GM18909 (cell line): ENCODE measurements around the gene CCDC138.

Experiments used
- ATAC-seq: cut with Tn5 transposase; IDR thresholded peaks from one replicate; pipeline ENCODE4 v1.9.1; 2021; ENCODE audit warnings: mild to moderate bottlenecking; ENCODE audit not compliant: unreplicated experiment, poor library complexity

Gene CCDC138

DNA sequence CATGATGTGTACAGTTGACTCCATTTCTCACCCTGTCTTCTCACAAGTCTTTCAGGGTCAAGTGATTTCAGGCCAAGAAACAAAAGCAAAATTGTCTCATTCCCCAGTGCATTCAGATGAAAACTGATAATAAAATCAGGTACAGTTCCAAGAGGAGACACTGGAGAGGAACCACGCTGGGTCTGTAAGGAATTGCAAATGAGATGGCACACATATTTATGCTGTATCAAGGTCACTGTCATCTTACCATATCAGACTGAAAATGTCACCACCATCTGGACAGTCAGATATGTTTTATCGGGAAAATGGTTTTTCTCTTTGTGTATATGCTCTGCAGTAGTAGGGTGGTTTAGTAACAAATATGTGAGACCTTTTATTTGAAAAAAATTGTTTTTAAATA, 91.7 kb downstream of the CCDC138 start:
- no peak for ATAC-seq

DNA sequence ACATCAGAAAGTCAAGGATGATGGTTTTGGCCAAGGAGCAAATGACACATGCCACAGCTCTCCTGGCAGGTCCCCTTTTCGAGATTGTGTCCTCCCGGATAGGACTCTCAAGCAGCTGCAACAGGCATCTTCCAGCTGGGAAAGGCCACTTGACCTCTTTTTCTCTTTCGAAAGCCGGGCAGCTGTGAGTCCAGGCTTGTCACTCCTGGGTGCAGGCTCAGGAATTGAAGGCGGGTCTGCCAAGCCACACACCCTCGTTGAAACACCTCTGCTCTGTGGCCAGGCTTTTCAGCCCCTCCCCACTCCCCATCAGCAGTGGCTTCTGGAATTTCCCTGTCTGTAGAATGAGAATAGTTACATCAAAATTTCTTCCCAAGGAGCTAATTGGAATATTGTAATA, 98.0 kb downstream of the CCDC138 start:
- no peak for ATAC-seq

DNA sequence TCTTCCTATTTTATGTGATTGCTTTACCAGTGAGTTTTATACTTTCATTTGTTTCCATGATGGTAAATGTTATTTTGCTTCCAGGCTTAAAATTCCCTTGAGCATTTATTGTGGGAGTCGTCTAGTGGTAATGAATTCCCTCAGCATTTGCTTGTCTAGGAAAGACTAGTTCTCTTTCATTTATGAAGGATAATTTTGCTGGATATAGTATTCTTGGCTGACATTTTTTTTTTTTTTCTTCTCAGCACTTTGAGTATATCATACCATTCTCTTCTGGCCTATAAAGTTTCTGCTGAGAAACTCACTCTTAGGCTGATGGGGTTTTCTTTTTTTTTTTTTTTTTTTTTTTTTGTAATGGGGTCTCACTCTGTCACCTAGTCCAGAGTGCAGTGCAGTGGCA, 103.3 kb downstream of the CCDC138 start:
- no peak for ATAC-seq

DNA sequence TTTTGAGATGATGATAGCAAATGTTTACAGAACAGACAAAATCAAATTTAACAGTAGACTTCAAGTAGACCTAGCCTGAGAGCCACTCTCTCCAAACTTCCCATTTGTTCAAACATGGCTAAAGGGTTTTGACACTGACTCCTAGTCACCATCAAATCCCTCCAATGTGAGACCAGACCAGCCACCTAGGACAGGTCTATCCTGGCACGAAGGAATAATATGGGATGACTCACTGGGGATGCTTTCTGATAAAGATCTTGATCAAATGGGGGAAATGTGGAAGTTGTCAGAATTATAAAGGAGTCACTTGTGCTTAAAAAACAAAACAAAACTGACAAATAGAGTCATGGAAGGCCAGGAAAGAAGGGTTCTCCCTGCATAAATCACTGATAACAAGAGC, 106.7 kb downstream of the CCDC138 start:
- ATAC-seq: no peak

DNA sequence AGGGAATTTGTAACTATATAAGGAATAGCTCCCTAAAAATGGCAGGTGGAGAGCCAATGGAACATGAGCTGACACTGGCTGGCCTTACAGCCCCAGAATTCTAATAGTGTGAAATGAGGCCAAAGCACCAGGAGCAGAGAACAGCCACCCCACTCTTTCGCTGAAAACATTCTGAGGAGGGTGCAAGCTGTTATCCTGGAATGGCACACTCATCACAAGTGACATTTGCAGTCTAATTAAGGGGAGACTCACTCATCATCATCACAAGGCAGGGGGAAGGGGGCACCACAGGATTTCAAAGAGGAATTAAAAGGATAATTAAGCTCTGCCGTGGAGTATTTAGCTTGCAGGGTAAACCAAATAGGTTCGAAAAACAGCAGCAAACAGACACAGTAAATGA, 108.2 kb downstream of the CCDC138 start:
- ATAC-seq: no peak

DNA sequence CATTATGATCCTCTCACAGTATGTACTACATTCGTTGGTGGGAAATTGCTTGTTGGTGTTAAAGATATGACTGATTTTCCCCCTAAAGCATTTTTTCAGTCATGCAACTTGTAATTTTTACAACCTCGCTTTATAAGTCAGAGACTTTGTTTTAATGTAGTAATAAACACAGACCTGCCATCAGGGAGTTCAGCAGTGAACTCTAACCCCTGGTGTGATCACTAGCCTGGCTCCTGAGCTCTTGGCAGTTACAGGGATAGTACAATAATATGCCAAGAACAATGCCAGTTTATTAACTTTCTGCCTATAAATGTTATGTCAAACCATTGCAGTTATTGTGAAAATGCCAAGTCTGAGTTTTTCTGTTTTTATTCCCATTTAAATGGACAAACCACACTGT, 108.6 kb downstream of the CCDC138 start:
- no peak for ATAC-seq

DNA sequence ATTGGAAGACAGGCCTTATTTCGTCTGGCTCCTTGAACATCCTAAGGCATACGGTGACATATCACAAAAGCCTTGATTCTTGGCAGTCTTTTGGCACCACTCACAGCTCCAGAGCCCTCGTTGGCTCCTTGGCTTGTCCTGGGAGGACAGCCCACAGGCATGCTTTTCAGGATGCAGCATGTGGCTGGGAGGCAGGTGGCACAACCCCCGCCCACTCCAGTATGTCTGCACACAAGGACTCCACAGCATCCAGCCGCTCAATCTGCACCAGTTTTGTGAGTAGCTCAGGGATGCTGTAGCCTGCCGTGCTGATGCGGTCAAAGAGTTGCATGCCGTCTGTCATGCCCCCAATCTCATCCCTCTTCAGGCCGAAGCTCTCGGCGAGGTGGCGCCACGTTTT, 110.2 kb downstream of the CCDC138 start:
- no peak for ATAC-seq

DNA sequence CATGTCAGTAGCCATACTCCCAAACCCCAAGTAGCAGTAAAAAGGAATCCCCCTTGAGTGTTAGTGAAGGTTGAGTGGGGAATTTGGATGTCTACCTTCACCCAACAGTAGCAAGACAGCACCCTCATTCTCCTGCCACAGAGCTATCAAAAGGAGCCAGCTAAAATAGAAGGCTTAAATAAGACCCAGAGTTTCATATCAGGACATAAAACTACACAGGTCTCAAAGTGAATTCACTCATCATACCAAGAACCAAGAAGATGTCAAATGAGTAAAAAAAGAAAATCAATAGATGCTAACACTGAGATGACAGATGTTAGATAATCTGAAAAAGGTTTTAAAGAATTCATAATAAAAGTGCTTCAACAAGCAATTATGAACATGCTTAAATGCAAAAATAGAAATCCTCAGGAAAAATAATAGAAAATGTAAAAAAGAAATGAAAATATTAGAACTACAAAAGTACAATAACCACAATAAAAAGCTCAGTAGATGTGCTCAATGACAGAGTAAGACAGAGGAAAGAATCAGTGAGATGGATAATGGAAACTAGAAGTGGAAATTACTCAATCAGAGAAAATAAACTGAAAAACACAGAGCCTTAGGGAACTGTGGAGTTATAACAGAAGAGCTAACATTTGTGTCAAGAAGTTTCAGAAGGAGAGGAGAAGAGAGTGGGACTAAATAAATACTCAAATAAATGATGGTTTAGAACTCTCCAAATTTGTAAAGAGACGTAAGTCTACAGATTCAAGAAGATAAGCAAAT, 111.9 kb downstream of the CCDC138 start:
- ATAC-seq: no peak

DNA sequence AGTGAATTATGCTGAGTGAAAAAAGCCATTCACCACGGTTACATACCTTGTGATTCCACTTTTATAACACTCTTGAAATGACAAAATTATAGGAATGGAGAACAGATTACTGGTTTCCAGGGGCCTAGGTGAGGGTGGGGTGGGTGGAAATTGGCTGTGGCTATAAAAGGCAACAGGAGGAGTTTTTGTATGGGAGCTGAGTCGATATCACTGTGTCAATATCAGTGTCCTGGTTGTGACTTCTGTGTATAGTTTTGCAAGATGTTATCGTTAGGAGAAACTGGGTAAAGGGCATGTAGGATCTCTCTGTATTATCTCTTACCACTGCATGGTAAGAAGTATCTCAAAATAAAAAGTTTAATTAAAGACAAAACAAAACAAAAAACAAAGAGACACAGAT, 118.1 kb downstream of the CCDC138 start:
- no peak for ATAC-seq

DNA sequence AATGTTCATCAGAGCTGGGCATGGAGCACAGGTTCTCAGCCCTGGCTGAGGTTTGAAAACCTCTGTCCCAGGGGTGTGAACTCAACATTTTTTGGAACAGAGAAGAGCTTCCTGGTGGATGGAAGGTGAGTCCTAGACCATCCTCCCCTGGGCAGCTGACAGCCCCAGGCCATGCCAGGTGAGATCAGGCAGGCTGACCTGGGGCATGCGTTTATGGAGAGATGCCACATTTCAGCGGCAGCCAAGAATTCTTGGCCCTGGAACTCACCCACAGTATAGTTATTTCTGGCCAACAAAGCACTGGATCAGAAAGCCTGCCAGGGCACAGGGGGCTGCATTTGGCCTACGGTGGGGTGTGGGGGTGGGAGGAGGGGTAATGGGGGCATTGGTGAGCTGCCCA, 118.6 kb downstream of the CCDC138 start:
- ATAC-seq: no peak

DNA sequence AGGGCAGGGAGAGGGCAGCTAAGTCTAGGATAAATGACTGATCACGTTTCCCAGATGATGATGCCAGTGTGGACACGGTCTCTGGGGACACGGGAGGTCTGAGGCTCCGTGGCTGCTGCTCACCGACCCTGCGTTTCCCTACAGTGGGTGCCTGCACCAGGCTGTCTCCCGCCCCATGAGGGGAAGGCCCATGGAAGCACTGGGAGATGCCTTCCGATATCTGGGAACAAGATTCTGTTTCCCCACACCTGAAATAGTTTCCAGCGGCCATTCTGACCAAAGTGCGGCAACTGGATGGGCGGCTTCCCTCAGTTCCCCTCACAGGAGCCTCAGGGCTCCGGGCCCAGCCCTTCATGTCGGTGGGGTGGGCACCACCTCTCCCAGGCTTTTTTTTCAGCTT, 119.3 kb downstream of the CCDC138 start:
- ATAC-seq: no peak

DNA sequence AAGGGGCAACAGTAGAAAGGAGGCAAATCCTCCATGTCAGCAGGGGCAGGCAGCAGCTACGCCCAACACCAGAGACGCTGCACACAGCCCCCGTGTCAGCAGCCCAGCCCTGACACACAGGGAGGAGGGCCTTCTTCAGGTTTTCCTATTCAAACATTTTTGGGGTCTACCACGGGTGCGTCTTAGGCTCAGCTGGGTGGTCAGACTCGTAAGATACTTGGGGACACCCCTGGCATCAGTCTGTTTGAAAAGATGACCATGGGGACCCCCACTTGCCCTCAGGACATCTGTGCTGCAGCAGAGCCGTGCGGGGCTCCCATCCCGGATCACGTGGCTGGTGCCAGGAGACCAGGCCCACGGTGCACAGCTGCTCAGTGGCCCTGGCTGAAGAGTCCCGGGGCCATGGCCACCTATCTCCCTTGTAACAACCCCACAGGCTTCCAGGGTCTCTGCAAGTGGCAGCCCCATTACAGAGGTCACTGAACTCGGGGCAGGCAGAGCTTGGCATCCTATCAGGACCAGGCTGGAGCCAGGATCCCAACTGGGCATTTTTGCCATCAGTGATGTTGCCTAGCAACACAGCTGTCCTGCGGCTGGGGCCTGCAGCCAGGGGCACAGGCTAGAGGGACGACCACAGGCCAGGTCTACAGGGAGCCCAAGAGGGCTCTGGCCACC, 120.0 kb downstream of the CCDC138 start:
- no peak for ATAC-seq

DNA sequence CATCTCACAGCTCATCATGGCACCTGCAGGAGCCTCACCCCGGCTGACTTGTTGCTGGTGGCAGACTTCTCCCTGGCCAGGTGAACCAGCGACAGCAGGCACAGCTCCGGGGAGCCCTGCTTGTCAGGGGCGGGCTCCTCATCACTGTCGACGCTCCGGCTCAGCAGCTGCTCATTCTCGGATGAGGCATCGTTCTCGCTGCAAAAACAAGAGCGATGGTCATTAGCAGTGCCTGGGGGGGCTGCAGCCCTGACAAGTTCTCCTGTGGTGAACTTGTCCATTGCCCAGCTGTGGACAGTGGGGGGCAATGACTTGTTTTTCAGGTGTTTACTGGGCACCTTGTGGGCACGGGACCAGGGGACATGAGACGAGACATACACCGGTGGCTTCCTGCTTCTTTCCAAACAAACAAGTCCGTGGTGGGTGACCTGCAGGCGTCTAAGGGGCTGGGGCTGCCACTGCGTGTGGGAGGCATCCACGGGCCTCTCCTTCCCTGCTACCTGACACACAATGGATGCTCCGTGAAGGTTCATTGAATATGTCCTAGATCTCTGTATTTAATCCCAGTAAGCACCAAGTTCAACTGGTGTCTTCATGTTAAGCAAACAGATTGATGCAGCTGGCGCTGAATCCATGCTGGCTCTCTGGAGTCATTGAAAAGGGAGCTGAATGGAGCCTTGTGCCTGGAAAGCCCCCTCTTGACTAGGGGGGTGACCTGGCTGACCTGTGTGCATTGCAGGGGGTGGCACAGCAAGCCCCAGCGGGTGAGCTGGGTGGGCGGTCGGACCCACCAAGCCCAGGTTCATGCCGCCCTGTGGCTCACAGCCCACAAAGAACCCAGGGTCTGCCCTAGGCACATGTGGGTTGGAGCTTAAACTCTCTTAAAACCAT, 121.5 kb downstream of the CCDC138 start:
- ATAC-seq: no peak

DNA sequence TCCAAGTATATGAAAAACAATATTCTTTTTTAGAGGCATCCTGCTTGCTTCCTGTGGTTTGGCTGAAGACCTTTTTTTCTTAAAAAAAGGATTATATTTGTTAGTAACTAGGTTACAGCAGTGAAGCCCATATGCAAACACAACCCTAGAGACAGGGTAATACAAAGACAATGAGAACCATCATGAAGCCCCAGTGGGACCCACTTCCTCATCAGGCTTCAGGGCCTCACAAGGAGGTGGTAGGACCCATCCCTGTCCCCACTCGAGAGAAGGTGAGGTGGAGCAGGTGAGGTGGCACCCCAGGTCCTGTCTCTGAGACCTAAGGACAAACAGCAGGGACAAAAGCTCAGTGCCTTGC, 122.1 kb downstream of the CCDC138 start:
- no peak for ATAC-seq

DNA sequence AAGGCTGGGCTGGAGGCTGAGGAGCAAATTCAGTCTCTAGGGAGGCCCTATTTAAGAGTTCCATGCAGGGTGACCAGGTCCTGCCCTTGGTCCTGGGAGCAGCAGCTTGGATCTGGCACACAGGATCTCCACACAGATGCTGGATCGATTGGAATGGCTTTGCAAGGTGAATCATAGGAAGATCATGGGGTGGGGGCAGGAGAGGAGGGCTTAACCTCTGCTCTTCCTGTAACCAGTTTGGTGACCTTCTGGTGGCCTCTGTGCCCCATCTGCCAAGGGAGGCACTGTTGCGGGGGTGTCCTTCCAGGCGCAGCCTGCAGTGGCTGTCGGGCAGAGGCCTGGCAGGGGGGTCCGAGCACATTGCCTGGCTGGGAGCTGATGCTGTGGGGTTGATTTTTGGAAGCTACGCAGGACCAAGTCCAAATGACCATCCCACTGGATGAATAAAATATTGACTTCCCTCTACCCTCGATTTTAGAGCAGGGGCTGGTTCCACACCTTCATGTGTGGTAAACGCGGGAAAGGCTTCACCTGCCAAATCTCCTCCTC, 122.8 kb downstream of the CCDC138 start:
- no peak for ATAC-seq

DNA sequence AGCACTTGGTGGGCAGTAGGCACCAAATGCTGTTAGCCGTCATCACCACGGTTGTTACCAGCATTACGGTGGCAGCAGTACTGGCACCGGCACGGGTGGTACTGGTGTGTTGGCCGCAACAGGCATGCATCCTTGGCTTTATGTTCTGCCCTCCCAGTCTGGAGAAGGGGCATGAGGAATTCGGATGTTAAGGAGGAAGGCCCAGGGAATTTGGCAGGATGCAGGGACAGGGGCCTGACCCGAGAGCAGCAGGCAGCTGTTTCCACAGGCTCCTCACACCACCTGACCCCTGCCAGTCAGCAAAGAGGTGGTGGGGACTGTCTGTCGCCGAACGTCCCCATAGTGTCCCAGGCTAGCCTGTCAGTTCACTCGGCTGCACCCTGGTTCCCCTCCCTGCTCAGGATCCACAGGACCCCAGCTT, 123.5 kb downstream of the CCDC138 start:
- no peak for ATAC-seq

DNA sequence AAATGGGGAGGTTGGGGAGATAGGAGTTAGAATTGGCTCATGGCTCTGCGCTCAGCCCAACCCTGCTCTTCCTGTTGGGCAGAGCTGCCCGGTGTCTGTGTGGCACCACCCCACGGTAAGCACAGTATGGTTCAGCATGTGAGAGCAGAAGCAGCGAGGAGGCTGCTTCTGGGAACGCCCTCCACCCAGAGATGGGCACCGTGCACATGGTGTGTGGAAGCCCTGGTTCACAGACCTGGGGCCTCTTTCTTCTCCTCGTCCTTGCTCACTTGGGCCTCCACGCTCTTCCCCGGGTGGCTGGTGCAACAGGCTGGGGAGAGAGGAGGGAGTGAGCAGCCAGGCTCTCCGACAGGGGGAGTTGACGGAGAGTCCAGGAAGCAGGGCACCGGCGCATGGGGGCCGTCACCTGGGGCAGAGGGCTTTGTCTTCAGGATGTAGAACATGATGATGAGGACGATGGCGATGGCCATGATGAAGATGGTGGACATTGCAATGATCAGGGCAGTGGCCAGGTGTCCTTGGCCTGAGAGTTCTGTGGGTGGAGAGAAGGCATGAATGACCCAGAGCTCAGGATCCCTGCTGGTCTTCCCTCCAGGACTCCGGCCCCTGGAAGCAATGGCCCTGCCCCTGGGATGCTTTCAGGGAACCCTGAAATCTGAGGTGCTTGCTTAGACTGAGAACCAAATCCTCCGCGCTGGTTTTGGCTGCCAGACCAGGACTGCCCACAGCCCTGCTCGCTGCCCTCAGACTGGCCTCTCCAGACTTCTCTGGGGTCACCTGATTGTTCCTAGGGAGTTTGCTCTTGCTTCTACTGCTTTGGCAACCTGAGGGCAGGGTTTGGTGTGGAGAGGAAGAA, 124.2 kb downstream of the CCDC138 start:
- ATAC-seq: no peak

DNA sequence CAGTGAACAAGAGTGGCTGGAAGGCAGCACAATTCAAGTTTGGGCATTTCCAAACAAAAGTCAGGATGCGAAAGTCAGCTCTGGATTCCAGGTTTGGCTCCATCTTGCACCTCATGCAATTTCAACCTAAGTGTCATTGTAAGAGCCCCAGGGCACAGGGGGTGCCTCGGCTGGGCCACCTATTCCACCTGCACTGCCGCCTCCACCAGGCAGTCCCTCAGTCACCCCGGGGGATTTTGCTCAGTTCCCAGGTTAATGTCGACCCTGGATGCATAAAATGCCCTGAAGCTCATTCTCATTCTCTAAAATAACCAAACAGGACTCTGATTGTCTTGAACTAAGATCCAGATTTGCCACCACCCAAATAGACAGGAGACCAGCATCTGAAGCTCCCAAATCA, 124.8 kb downstream of the CCDC138 start:
- no peak for ATAC-seq

DNA sequence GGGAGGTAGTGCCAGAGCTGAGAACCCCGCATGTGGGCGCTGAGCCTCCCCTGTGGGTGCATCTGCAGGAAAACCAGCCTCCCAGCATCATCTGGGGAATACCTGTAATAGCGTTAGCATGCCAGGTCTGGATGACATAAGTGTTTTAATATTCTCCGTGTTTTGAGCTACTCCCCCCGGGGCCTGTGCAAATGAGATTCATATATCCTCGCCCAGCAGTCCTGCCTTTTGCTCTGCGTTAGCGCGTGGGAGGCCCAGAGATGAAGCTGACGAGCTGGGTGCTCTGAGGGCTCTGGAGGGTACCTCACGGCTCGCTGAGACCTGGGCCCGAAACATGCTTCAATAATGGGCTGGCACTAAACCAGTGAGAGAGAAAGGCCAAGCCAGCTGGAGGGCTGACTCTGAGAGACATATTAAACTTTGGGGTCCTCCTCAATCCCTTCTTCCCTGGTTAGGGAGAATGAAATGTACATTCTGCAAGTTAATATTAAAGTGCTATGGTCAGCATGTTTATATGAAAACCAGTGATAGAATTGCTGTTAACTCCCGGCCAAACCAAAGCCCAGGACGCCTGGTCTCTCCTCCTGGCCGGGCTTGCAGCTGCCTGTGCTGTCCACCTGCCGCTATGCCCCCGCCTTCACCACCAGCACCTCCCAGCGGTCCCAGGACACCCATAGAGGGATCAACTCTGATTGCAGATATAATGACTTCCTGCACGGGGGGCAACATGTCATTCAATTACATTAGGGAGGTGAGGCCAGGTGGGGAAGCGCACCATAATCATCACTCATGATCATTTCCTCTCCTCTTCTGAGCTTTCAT, 125.4 kb downstream of the CCDC138 start:
- no peak for ATAC-seq
